ENCODE data around the gene SPOCK1. TPM values are rescaled to one million over a fixed set of nuclear protein-coding genes. Genes with fewer than 3 reads are reported as not detected.
"Not testable (repeated sequence)": the region's sequence is repeated elsewhere in the genome, so short reads cannot be mapped to it uniquely, and the experiment has no call there.

The SPOCK1 gene
- total and polyA plus RNA-seq, 5 donors from 2014 or later = 0.27 TPM; not detected in 4

- H3K9me3 Mint-ChIP-seq = peaks cover 3 to 29% (median 11%) of the 10 kb centered on the region in 7 donors
- H3K36me3 Mint-ChIP-seq; H3K4me1 ChIP-seq (ENCODE audit: control insufficient read depth, insufficient read depth, low read length, poor library complexity, severe bottlenecking); ATAC-seq (ENCODE audit: low read depth in 2 of 2); H3K9me3 ChIP-seq (ENCODE audit: control insufficient read depth in 2 of 2, low read length in 2 of 2); H3K4me3 Mint-ChIP-seq; H3K36me3 ChIP-seq (ENCODE audit: control insufficient read depth, insufficient read depth, low read length); H3K27me3 Mint-ChIP-seq; H3K4me1 Mint-ChIP-seq; DNase-seq; H3K27ac ChIP-seq (ENCODE audit: insufficient read depth, low read length, poor library complexity, severe bottlenecking); H3K4me3 ChIP-seq (ENCODE audit: low read depth, low read length); H3K27ac Mint-ChIP-seq; H3K27me3 ChIP-seq (ENCODE audit: control insufficient read depth, insufficient read depth, low read length): not testable (repeated sequence)
Observed at GRCh38 chr5:136953346-136954069, 545.6 kb downstream of the SPOCK1 start.

- Histone ChIP-seq H3K36me3 (ENCODE audit: control insufficient read depth, insufficient read depth, low read length) (no peaks in the 10 kb centered on the region), H3K27me3 (ENCODE audit: control insufficient read depth, insufficient read depth, low read length) (no peaks in the 10 kb centered on the region), H3K4me3 (ENCODE audit: low read depth, low read length) (no peak overlapping the region), H3K4me1 (ENCODE audit: control insufficient read depth, insufficient read depth, low read length, poor library complexity, severe bottlenecking) (no peaks in the 10 kb centered on the region), H3K27ac (ENCODE audit: insufficient read depth, low read length, poor library complexity, severe bottlenecking) (no peak overlapping the region), H3K9me3 (ENCODE audit: control insufficient read depth in 2 of 2, low read length in 2 of 2) (no peaks in the 10 kb centered on the region)
- no peaks in the 10 kb centered on the region for H3K36me3 Mint-ChIP-seq
- no peak for DNase-seq
- H3K9me3 Mint-ChIP-seq = peaks cover 4 to 19% (median 6%) of the 10 kb centered on the region in 7 donors
- no peak for ATAC-seq (ENCODE audit: low read depth in 2 of 2)
- no peak overlapping the region for H3K4me3 Mint-ChIP-seq
- no peaks in the 10 kb centered on the region for H3K27me3 Mint-ChIP-seq
- no peaks in the 10 kb centered on the region for H3K4me1 Mint-ChIP-seq
- H3K27ac Mint-ChIP-seq = no peak overlapping the region
Observed at GRCh38 chr5:136927571-136927970, 571.6 kb downstream of the SPOCK1 start.

GRCh38 chr5:136926073-136926472, 573.1 kb downstream of the SPOCK1 start:
- Histone ChIP-seq H3K9me3 (ENCODE audit: control insufficient read depth in 2 of 2, low read length in 2 of 2) (peaks cover 0 to 1% of the 10 kb centered on the region in 2 experiments), H3K36me3 (ENCODE audit: control insufficient read depth, insufficient read depth, low read length) (no peaks in the 10 kb centered on the region), H3K4me1 (ENCODE audit: control insufficient read depth, insufficient read depth, low read length, poor library complexity, severe bottlenecking) (no peaks in the 10 kb centered on the region), H3K27ac (ENCODE audit: insufficient read depth, low read length, poor library complexity, severe bottlenecking) (no peak overlapping the region), H3K27me3 (ENCODE audit: control insufficient read depth, insufficient read depth, low read length) (no peaks in the 10 kb centered on the region), H3K4me3 (ENCODE audit: low read depth, low read length) (no peak overlapping the region)
- Mint-ChIP-seq H3K4me3 (no peak overlapping the region), H3K36me3 (no peaks in the 10 kb centered on the region), H3K27ac (no peak overlapping the region), H3K27me3 (no peaks in the 10 kb centered on the region), H3K9me3 (peaks cover 4 to 11% (median 6%) of the 10 kb centered on the region in 7 donors), H3K4me1 (no peaks in the 10 kb centered on the region)
- ATAC-seq (ENCODE audit: low read depth in 2 of 2) (no peak), DNase-seq (no peak)

Other genes starting within 250 kb of the SPOCK1 start
- 24.4 TPM for gene KLHL3, start 236.8 kb upstream of the SPOCK1 start, total RNA-seq
- 1 to 10 TPM; 2.8 to 8.6 (median 5.3) TPM for gene KLHL3, start 236.8 kb upstream of the SPOCK1 start, polyA plus RNA-seq

All from CD4-positive, CD25-positive, alpha-beta regulatory T cell (primary cell).